Measurements from ENCODE around the gene C17orf113.

DNA sequence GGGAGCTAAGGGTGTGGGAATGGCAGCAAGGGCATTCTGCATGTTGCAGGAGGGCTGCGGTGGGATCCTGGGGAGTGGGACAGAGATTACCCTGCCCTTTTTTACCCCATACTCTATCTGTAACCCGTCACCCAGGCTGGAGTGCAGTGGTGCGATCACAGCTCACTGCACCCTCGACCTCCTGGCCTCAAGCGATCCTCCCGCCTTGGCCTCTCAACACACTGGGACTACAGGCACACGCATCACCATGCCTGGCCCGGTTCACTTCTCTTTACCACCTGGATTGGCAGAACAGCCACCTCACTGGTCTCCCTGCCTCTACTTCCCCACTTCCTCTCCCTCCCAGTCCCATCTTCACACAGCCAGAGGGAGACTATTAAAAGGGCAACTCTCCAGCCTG is 38.3 kb upstream of the C17orf113 start:
- TF ChIP-seq, protein P1, sequence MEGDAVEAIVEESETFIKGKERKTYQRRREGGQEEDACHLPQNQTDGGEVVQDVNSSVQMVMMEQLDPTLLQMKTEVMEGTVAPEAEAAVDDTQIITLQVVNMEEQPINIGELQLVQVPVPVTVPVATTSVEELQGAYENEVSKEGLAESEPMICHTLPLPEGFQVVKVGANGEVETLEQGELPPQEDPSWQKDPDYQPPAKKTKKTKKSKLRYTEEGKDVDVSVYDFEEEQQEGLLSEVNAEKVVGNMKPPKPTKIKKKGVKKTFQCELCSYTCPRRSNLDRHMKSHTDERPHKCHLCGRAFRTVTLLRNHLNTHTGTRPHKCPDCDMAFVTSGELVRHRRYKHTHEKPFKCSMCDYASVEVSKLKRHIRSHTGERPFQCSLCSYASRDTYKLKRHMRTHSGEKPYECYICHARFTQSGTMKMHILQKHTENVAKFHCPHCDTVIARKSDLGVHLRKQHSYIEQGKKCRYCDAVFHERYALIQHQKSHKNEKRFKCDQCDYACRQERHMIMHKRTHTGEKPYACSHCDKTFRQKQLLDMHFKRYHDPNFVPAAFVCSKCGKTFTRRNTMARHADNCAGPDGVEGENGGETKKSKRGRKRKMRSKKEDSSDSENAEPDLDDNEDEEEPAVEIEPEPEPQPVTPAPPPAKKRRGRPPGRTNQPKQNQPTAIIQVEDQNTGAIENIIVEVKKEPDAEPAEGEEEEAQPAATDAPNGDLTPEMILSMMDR (conservative IDR thresholded peaks at IDR 0.05; ENCODE audit: low read depth, low read length) = no peak
- TF ChIP-seq CEBPB (IDR thresholded peaks at IDR 0.05; ENCODE audit: low read depth, low read length) (no peak), POLR2A (IDR thresholded peaks at IDR 0.05; ENCODE audit: low read depth, low read length) (no peak), SMC3 (IDR thresholded peaks at IDR 0.05; ENCODE audit: low read depth, low read length) (no peak), FOS (IDR thresholded peaks at IDR 0.05; ENCODE audit: low read depth, low read length) (no peak), RCOR1 (IDR thresholded peaks at IDR 0.05; ENCODE audit: insufficient replicate concordance, low read length) (no peak), MXI1 (IDR thresholded peaks at IDR 0.05; ENCODE audit: borderline replicate concordance, low read depth, low read length) (no peak), RAD21 (IDR thresholded peaks at IDR 0.05; ENCODE audit: low read length) (no peak), RFX5 (IDR thresholded peaks at IDR 0.05; ENCODE audit: low read depth, low read length) (no peak), MAFK (IDR thresholded peaks at IDR 0.05; ENCODE audit: low read depth, low read length) (no peak), CHD1 (IDR thresholded peaks at IDR 0.05; ENCODE audit: low read depth, low read length) (no peak), BHLHE40 (IDR thresholded peaks at IDR 0.05; ENCODE audit: low read depth, low read length) (no peak), NFE2L2 (IDR thresholded peaks at IDR 0.05; ENCODE audit: low read depth, low read length) (no peak)
- TF ChIP-seq, protein P2, sequence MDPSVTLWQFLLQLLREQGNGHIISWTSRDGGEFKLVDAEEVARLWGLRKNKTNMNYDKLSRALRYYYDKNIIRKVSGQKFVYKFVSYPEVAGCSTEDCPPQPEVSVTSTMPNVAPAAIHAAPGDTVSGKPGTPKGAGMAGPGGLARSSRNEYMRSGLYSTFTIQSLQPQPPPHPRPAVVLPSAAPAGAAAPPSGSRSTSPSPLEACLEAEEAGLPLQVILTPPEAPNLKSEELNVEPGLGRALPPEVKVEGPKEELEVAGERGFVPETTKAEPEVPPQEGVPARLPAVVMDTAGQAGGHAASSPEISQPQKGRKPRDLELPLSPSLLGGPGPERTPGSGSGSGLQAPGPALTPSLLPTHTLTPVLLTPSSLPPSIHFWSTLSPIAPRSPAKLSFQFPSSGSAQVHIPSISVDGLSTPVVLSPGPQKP (IDR thresholded peaks at IDR 0.05; ENCODE audit: borderline replicate concordance, low read depth, low read length) = no peak

All from IMR-90 (cell line).